Dedifferentiated amniotic fluid mesenchymal stem cell (primary cell): ENCODE results near the gene SRRM3.
"Not testable (repeated sequence)": the region's sequence is repeated elsewhere in the genome, so short reads cannot be mapped to it uniquely, and the experiment has no call there.

Experiments
- DNase-seq: peaks from one replicate; pipeline ENCODE4 v3.0.0-alpha.2; 2016; ENCODE audit errors: extremely low spot score

SRRM3 gene

GRCh38 chr7:76265299-76265698, 63.6 kb downstream of the SRRM3 start:
- no peak for DNase-seq

GRCh38 chr7:76267107-76267893, 65.6 kb downstream of the SRRM3 start:
- DNase-seq, result no peak

GRCh38 chr7:76267894-76268183, 66.1 kb downstream of the SRRM3 start:
- no peak for DNase-seq

- DNase-seq, result no peak
These were observed 66.7 kb downstream of the SRRM3 start for GRCh38 chr7:76268376-76268775.

GRCh38 chr7:76269895-76270294, 68.2 kb downstream of the SRRM3 start:
- no peak for DNase-seq

GRCh38 chr7:76271384-76271783, 69.7 kb downstream of the SRRM3 start:
- DNase-seq, result not testable (repeated sequence)

GRCh38 chr7:76272142-76272541, 70.4 kb downstream of the SRRM3 start:
- no peak for DNase-seq

GRCh38 chr7:76272851-76273497, 71.3 kb downstream of the SRRM3 start:
- DNase-seq, result no peak

GRCh38 chr7:76273503-76273902, 71.8 kb downstream of the SRRM3 start:
- DNase-seq, result no peak

GRCh38 chr7:76278540-76278939, 76.8 kb downstream of the SRRM3 start:
- no peak for DNase-seq

GRCh38 chr7:76280408-76280807, 78.7 kb downstream of the SRRM3 start:
- no peak for DNase-seq

- no peak for DNase-seq
These were observed 79.5 kb downstream of the SRRM3 start for GRCh38 chr7:76281006-76281705.

- DNase-seq, result no peak
These were observed 80.1 kb downstream of the SRRM3 start for GRCh38 chr7:76281706-76282343.

- no peak for DNase-seq
These were observed 80.9 kb downstream of the SRRM3 start for GRCh38 chr7:76282344-76283253.

- DNase-seq, result no peak
These were observed 81.8 kb downstream of the SRRM3 start for GRCh38 chr7:76283254-76284159.

GRCh38 chr7:76285604-76286374, 84.1 kb downstream of the SRRM3 start:
- DNase-seq, result no peak

- DNase-seq, result no peak
These were observed 85.2 kb downstream of the SRRM3 start for GRCh38 chr7:76286842-76287403.

GRCh38 chr7:76290847-76291350, 89.2 kb downstream of the SRRM3 start:
- DNase-seq, result not testable (repeated sequence)
